DND-41 (cell line): Measurements from ENCODE around the gene KCNK16.

Experiments used
- ATAC-seq: fragments of 200-7000 bp; cut with Tn5 transposase; 3 replicates; pipeline ENCODE4 v1.9.1; 2021; ENCODE audit warnings: low read depth; ENCODE audit not compliant: insufficient read depth
- DNase-seq: peaks from one replicate; pipeline ENCODE4 v3.0.0-alpha.2; 2020
- H2AFZ ChIP-seq: 2 replicates; pipeline ENCODE4 v1.6.0; 2012; ENCODE audit warnings: low read depth, low read length
- H3K27ac ChIP-seq: 2 replicates; pipeline ENCODE4 v1.5.1; 2012; ENCODE audit warnings: low read length, inconsistent platforms
- H3K27me3 ChIP-seq: fragments of 200-600 bp; sonication (generic); 2 replicates; pipeline ENCODE4 v1.6.0; 2012; ENCODE audit warnings: low read length, mild to moderate bottlenecking, inconsistent platforms; ENCODE audit not compliant: insufficient read depth, poor library complexity
- H3K36me3 ChIP-seq: 2 replicates; pipeline ENCODE4 v1.5.1; 2012; ENCODE audit warnings: low read length, inconsistent platforms; ENCODE audit not compliant: insufficient read depth
- H3K4me1 ChIP-seq: 2 replicates; pipeline ENCODE4 v1.5.1; 2012; ENCODE audit warnings: mild to moderate bottlenecking, low read length; ENCODE audit not compliant: insufficient read depth
- H3K4me2 ChIP-seq: 2 replicates; pipeline ENCODE4 v1.6.0; 2012; ENCODE audit warnings: mild to moderate bottlenecking, moderate library complexity, low read length, inconsistent platforms; ENCODE audit not compliant: insufficient read depth
- H3K4me3 ChIP-seq, 2 experiments: fragments of 200-600 bp in 1 of 2; shearing (Covaris generic) in 1 of 2; 2 replicates each; pipeline ENCODE4 v1.5.1; 2012 to 2016; ENCODE audit warnings: inconsistent platforms in 2 of 2, low read length in 2 of 2, mild to moderate bottlenecking in 2 of 2, low read depth in 1 of 2, moderate library complexity in 1 of 2
- H3K79me2 ChIP-seq: 2 replicates; pipeline ENCODE4 v1.6.0; 2012; ENCODE audit warnings: low read length, inconsistent platforms; ENCODE audit not compliant: insufficient read depth
- H3K9ac ChIP-seq: 2 replicates; pipeline ENCODE4 v1.6.0; 2012; ENCODE audit warnings: low read depth, mild to moderate bottlenecking, inconsistent platforms, low read length, moderate library complexity
- H3K9me3 ChIP-seq: 2 replicates; pipeline ENCODE4 v1.5.1; 2012; ENCODE audit warnings: low read length, moderate library complexity, mild to moderate bottlenecking, inconsistent platforms; ENCODE audit not compliant: insufficient read depth, severe bottlenecking
- H4K20me1 ChIP-seq: 2 replicates; pipeline ENCODE4 v1.6.0; 2012; ENCODE audit warnings: low read length; ENCODE audit not compliant: insufficient read depth
- CTCF ChIP-seq: IDR thresholded peaks from 2 replicates; pipeline ENCODE4 v1.5.1; 2012; ENCODE audit warnings: borderline replicate concordance, low read length, moderate library complexity, mild to moderate bottlenecking; ENCODE audit not compliant: poor library complexity, severe bottlenecking; ENCODE audit errors: extremely low read depth
- EZH2 ChIP-seq: IDR thresholded peaks from 3 replicates; pipeline ENCODE4 v1.6.1; 2012; ENCODE audit warnings: borderline replicate concordance, low read depth, mild to moderate bottlenecking, moderate library complexity, low read length, inconsistent platforms; ENCODE audit not compliant: severe bottlenecking

The KCNK16 gene

GRCh38 chr6:39321761-39322160 lies 741 bp downstream of the KCNK16 start:
- DNase-seq (no peak), ATAC-seq (no peak)
- no peaks in the 10 kb centered on the region for H3K36me3 ChIP-seq
- no peak overlapping the region for H3K9ac ChIP-seq
- H4K20me1 ChIP-seq, result no peaks in the 10 kb centered on the region
- H3K9me3 ChIP-seq, result no peaks in the 10 kb centered on the region
- H3K27me3 ChIP-seq, result peaks cover 6% of the 10 kb centered on the region
- H3K4me3 ChIP-seq, result no peak overlapping the region
- no peak overlapping the region for H3K4me2 ChIP-seq
- H3K27ac ChIP-seq, result no peak overlapping the region
- H3K79me2 ChIP-seq, result no peaks in the 10 kb centered on the region
- no peak overlapping the region for H2AFZ ChIP-seq
- H3K4me1 ChIP-seq, result no peaks in the 10 kb centered on the region
- no peak for TF ChIP-seq CTCF
- TF ChIP-seq EZH2, result no peak

- H3K27me3 ChIP-seq, result peaks cover 6% of the 10 kb centered on the region
Measured at GRCh38 chr6:39320363-39320984, 2.0 kb downstream of the KCNK16 start.

GRCh38 chr6:39319621-39320362 lies 2.7 kb downstream of the KCNK16 start:
- Histone ChIP-seq H3K36me3 (no peaks in the 10 kb centered on the region), H3K27ac (no peak overlapping the region), H3K4me3 (no peak overlapping the region), H2AFZ (no peak overlapping the region), H3K27me3 (peaks cover 13% of the 10 kb centered on the region), H3K4me2 (no peak overlapping the region), H3K9me3 (no peaks in the 10 kb centered on the region), H3K4me1 (no peaks in the 10 kb centered on the region), H3K9ac (no peak overlapping the region), H3K79me2 (no peaks in the 10 kb centered on the region), H4K20me1 (0 out of 2 replicates have a peak, but pooled peaks cover 2% of the 10 kb centered on the region)
- DNase-seq (no peak), ATAC-seq (no peak)
- no peak for TF ChIP-seq EZH2

More at GRCh38 chr6:39320363-39320984, 2.0 kb downstream of the KCNK16 start:
- Histone ChIP-seq H3K9ac (no peak overlapping the region), H3K9me3 (no peaks in the 10 kb centered on the region), H3K4me2 (no peak overlapping the region), H3K36me3 (no peaks in the 10 kb centered on the region), H2AFZ (no peak overlapping the region), H4K20me1 (no peaks in the 10 kb centered on the region), H3K27ac (no peak overlapping the region), H3K4me3 (no peak overlapping the region), H3K79me2 (no peaks in the 10 kb centered on the region), H3K4me1 (no peaks in the 10 kb centered on the region)
- TF ChIP-seq EZH2, result no peak
- no peak for TF ChIP-seq CTCF
- ATAC-seq (no peak), DNase-seq (no peak)

GRCh38 chr6:39317256-39317655 lies 5.2 kb downstream of the KCNK16 start:
- Histone ChIP-seq H3K9me3 (no peaks in the 10 kb centered on the region), H3K27me3 (peaks cover 30% of the 10 kb centered on the region), H4K20me1 (0 out of 2 replicates have a peak, but pooled peaks cover 3% of the 10 kb centered on the region), H3K36me3 (no peaks in the 10 kb centered on the region), H3K79me2 (no peaks in the 10 kb centered on the region), H3K4me2 (no peak overlapping the region), H3K27ac (no peak overlapping the region), H3K4me3 (no peak overlapping the region), H3K4me1 (no peaks in the 10 kb centered on the region), H3K9ac (no peak overlapping the region), H2AFZ (no peak overlapping the region)
- TF ChIP-seq EZH2, result no peak
- TF ChIP-seq CTCF, result no peak
- ATAC-seq (no peak), DNase-seq (no peak)
